Common myeloid progenitor, CD34-positive (primary cell): ENCODE data around the gene DAB2.

Experiments
- CTCF ChIA-PET: fragments of 350-600 bp; sonication (Branson Sonifier 250); formaldehyde crosslinking; loops from one replicate; lab custom pipeline; 2021; ENCODE audit warnings: antibody characterized with exemption; lab: Charles Lee
- POLR2A ChIA-PET: fragments of 350-600 bp; sonication (Branson Sonifier 250); formaldehyde crosslinking; loops from one replicate; lab custom pipeline; 2021; ENCODE audit warnings: antibody characterized with exemption; lab: Charles Lee
- DNase-seq, 3 donors: peaks; one replicate each; pipeline versions ENCODE4 v3.0.0 to v3.0.0-alpha.2; 2013
- H3K27ac ChIP-seq, 2 experiments: 1 replicate in 1 of 2; 2 replicates in 1 of 2; pipeline ENCODE4 v1.7.0; 2013; ENCODE audit warnings: inconsistent platforms in 2 of 2, low read length in 2 of 2, mild to moderate bottlenecking in 2 of 2, low read depth in 1 of 2, moderate library complexity in 1 of 2; ENCODE audit not compliant: severe bottlenecking in 2 of 2, insufficient read depth in 1 of 2, poor library complexity in 1 of 2
- H3K27me3 ChIP-seq, 5 experiments: replicated peaks in 2 of 5; 1 replicate in 3 of 5; 2 replicates in 2 of 5; pipeline versions ENCODE4 v1.6.1 to v1.7.0; 2013; ENCODE audit warnings: low read length in 4 of 5, mild to moderate bottlenecking in 2 of 5, moderate library complexity in 2 of 5, inconsistent platforms in 1 of 5; ENCODE audit not compliant: insufficient read depth in 5 of 5, control insufficient read depth in 4 of 5
- H3K36me3 ChIP-seq, 4 experiments: 1 replicate in 2 of 4; 2 replicates in 2 of 4; pipeline versions ENCODE4 v1.6.1 to v1.7.0; 2013; ENCODE audit warnings: low read length in 3 of 4, control low read depth in 1 of 4, mild to moderate bottlenecking in 1 of 4; ENCODE audit not compliant: control insufficient read depth in 4 of 4, insufficient read depth in 4 of 4
- H3K4me1 ChIP-seq, 4 experiments: 1 replicate in 3 of 4; 2 replicates in 1 of 4; pipeline versions ENCODE4 v1.6.1 to v1.7.1; 2013; ENCODE audit warnings: low read length in 3 of 4, mild to moderate bottlenecking in 3 of 4, control low read depth in 1 of 4, inconsistent platforms in 1 of 4, moderate library complexity in 1 of 4; ENCODE audit not compliant: control insufficient read depth in 4 of 4, insufficient read depth in 4 of 4; ENCODE audit errors: control extremely low read depth in 1 of 4
- H3K4me3 ChIP-seq, 7 experiments: 1 replicate in 4 of 7; 2 replicates in 3 of 7; pipeline versions ENCODE4 v1.5.1 to v1.7.0; 2013; ENCODE audit warnings: mild to moderate bottlenecking in 7 of 7, low read length in 6 of 7, moderate library complexity in 6 of 7, inconsistent platforms in 2 of 7, low read depth in 2 of 7, control low read depth in 1 of 7; ENCODE audit not compliant: insufficient read depth in 4 of 7, control insufficient read depth in 1 of 7; ENCODE audit errors: extremely low read depth in 1 of 7
- H3K9me3 ChIP-seq, 5 experiments: 1 replicate in 4 of 5; 2 replicates in 1 of 5; pipeline versions ENCODE4 v1.6.1 to v1.7.1; 2013; ENCODE audit warnings: low read length in 4 of 5, mild to moderate bottlenecking in 2 of 5, inconsistent platforms in 1 of 5, low read depth in 1 of 5, moderate library complexity in 1 of 5; ENCODE audit not compliant: control insufficient read depth in 4 of 5, insufficient read depth in 2 of 5; ENCODE audit errors: control extremely low read depth in 1 of 5
- WGBS: methylation state at CpG from one replicate; pipeline ENCODE4 v1.1.5; 2013; ENCODE audit not compliant: insufficient coverage; 5-methylcytosine and 5-hydroxymethylcytosine counted together

DAB2 gene

GRCh38 chr5:39323542-39323941, 101.2 kb downstream of the DAB2 start:
- no peaks in the 10 kb centered on the region for H3K36me3 ChIP-seq
- ChIA-PET CTCF (no interaction called here), POLR2A (no interaction called here)
- H3K4me3 ChIP-seq, result no peak overlapping the region
- H3K9me3 ChIP-seq, result peaks cover 0 to 12% (median 3%) of the 10 kb centered on the region in 5 experiments
- no peaks in the 10 kb centered on the region for H3K4me1 ChIP-seq
- DNase-seq, result no peak
- H3K27me3 ChIP-seq, result peaks cover 0 to 2% (median 0%) of the 10 kb centered on the region in 5 experiments
- WGBS, result 80% methylated on average over 1 of the region's 3 CpGs
- H3K27ac ChIP-seq, result no peak overlapping the region
